ENCODE data around the gene ARFGAP3.

DNA sequence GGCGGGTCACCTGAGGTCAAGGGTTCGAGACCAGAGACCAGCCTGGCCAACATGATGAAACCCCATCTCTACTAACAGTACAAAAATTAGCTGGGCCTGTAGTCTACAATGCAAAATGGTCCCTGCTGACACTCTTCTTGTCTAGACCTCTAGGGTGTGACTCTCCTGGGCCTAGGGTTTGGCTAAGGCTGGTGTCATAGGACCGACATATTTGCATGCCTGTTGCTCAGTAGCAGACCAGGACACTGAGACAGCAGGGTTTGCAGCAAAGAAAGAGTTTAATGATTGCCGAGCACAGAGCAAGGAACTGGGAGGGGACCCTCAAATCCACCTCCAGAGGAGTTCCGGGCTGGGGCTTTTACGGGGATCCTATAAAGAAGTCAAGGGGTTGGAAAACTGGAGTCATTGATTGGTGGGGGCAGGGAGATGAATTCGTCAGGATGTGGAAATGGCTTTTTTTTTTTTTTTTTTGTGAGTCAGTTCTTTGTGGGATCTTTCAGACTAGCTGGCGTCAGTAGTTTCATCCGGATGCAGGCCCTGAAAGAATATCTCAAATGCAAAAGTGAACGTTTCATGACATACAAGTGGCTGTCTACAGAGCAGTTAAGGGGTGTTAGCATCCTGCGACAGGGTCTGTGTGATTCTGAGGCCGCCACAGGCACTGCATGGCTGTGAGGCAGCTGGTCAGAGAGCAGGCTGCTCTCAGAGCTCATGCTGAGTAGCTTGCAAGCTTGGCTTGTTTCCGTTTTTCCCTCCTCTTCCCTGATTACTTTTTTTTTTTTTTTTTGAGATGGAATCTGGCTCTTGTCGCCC lies 109.2 kb downstream of the ARFGAP3 start:
- TF ChIP-seq POLR2A (IDR thresholded peaks at IDR 0.05; ENCODE audit: extremely low read depth, insufficient read length) (no peak), CTCF (IDR thresholded peaks at IDR 0.05; ENCODE audit: low read depth, low read length) (no peak)

All from NB4 (cell line).